Heart left ventricle (tissue), 16 donors: ENCODE measurements around the gene SNRPD2. TPM values are rescaled to one million over a fixed set of nuclear protein-coding genes. Genes with fewer than 3 reads are reported as not detected.
A peak's percentile ranks its signal among the peaks of the same experiment; 100 is the strongest.

Source experiments
- ATAC-seq, 4 donors: fragments of 200-7000 bp; cut with Tn5 transposase; one replicate each; pipeline ENCODE4 v1.9.1; 2020 to 2022; ENCODE audit warnings: moderate library complexity in 4 of 4, mild to moderate bottlenecking in 3 of 4, moderate number of reproducible peaks in 1 of 4
- DNase-seq, 5 donors: peaks; one replicate each; pipeline ENCODE4 v3.0.0-alpha.2; 2020
- H3K27ac ChIP-seq, 12 donors: fragments of 200-600 bp; sonication (generic) in 4 of 12; one replicate each; pipeline versions ENCODE4 v1.5.0 to v1.8.0; 2016 to 2022; ENCODE audit warnings: mild to moderate bottlenecking in 2 of 12
- H3K27me3 ChIP-seq, 9 donors: fragments of 200-600 bp; sonication (generic) in 2 of 9; one replicate each; pipeline versions ENCODE4 v1.5.1 to v1.8.0; 2016 to 2022; ENCODE audit warnings: mild to moderate bottlenecking in 3 of 9
- H3K36me3 ChIP-seq, 9 donors: fragments of 200-600 bp; sonication (generic) in 2 of 9; one replicate each; pipeline versions ENCODE4 v1.5.0 to v1.8.0; 2018 to 2022; ENCODE audit warnings: mild to moderate bottlenecking in 2 of 9
- H3K4me1 ChIP-seq, 12 donors: fragments of 200-600 bp; sonication (generic) in 4 of 12; one replicate each; pipeline versions ENCODE4 v1.5.0 to v1.8.0; 2016 to 2022; ENCODE audit warnings: mild to moderate bottlenecking in 3 of 12
- H3K4me3 ChIP-seq, 12 donors: fragments of 200-600 bp; sonication (generic) in 4 of 12; one replicate each; pipeline versions ENCODE4 v1.5.0 to v1.8.0; 2017 to 2022; ENCODE audit warnings: mild to moderate bottlenecking in 9 of 12, moderate library complexity in 4 of 12
- H3K9me3 ChIP-seq, 12 donors: fragments of 200-600 bp; sonication (generic) in 4 of 12; one replicate each; pipeline versions ENCODE4 v1.5.0 to v1.8.0; 2016 to 2022; ENCODE audit warnings: mild to moderate bottlenecking in 1 of 12
- CTCF ChIP-seq, 12 donors: fragments of 200-600 bp; sonication (generic) in 4 of 12; IDR thresholded peaks; one replicate each; pipeline versions ENCODE4 v1.5.0 to v1.8.0; 2018 to 2022; ENCODE audit warnings: antibody characterized with exemption in 12 of 12, mild to moderate bottlenecking in 5 of 12
- POLR2A ChIP-seq, 2 donors: fragments of 450-650 bp; IDR thresholded peaks; one replicate each; pipeline ENCODE4 v1.6.1; 2017; ENCODE audit warnings: antibody characterized with exemption in 2 of 2, mild to moderate bottlenecking in 2 of 2, moderate library complexity in 2 of 2
- WGBS, 4 donors: extraction: QIAGEN DNeasy Blood & Tissue Kit in 2 of 4; methylation state at CpG; one replicate each; pipeline versions ENCODE4 v1.1.5 to v1.1.7; 2013 to 2018; 5-methylcytosine and 5-hydroxymethylcytosine counted together
- intact Hi-C, 10 donors: fragments of 100-400 bp; cut with DNase I; formaldehyde crosslinking; loops; one replicate each; pipeline versions ENCODE4 v1.11.1 to v1.14.2; 2022
- microRNA counts, 2 donors: library from miRNA; unstranded; fragments of <30 nt; microRNA quantifications; one replicate each; lab custom pipeline; 2016
- microRNA-seq, 4 donors: library from miRNA; unstranded; fragments of <30 nt; microRNA quantifications; one replicate each; pipeline versions ENCODE4 to v1.2.0, GENCODE V29; 2017 to 2020
- polyA plus RNA-seq, 2 donors: library from polyadenylated mRNA; stranded (reverse); fragments of 200-250 nt; gene quantifications; one replicate each; pipeline ENCODE4 v1.2.3, GENCODE V29; 2013
- total RNA-seq, 9 donors: library from RNA; depleted of rRNA in 2 of 9; stranded (reverse); fragments of >200 nt in 2 of 9; fragmentation: NEBNext Ultra II Directional in 3 of 9; extraction: Animal tissue kit (Norgen Biotek cat#: 25700) in 3 of 9; gene quantifications; one replicate each; pipeline versions ENCODE4 v1.1.0 to v1.2.4, GENCODE V29; 2016 to 2023
- donor health status: ischemic (EF 13 %, LVEDD 7.1; RV severe dilation, severe dysfunction).
- donor health status: healthy with polysubstance abuse.
- donor health status: DM: no; HTN: yes; CAD: no.
- donor health status: DM: no; HTN: no; CAD: no.
- donor health status: ischemic (EF 25% LVEDD 6.9; RV normal size, moderate dysfunction).
- donor health status: ischemic (EF 25% LVEDD 5.7; RV mildly dilated, moderate dysfunction).
- donor health status: healthy.
- donor health status: DM: yes; HTN: yes; CAD: no.
- donor health status: ischemic (EF 35%, LVEDD 5.7; RV mildly dilated, moderate dysfunction).
- donor health status: nonischemic (EF 11% LVEDD 7.7; RV severe dilation, severe dysfunction).
- donor health status: DM: yes; HTN: yes; CAD: no.
- donor health status: PGD.
- donor health status: ischemic (EF 29% LVEDD 5.4; RV normal size, mild dysfunction).
- donor health status: nonischemic (EF 23%, LVEDD 6.1; RV moderate dilation, normal function).

The SNRPD2 gene
- total and polyA plus RNA-seq, 11 donors, result 149 to 343 (median 249) TPM

GRCh38 chr19:45638930-45639729 lies 52.6 kb downstream of the SNRPD2 start, which contains the start of gene EML2:
Gene EML2, minus strand, starts transcription at chr19:45639397. Its CDS starts 21 bp downstream, at chr19:45639376.
- H3K9me3 ChIP-seq, result no peaks in the 10 kb centered on the region
- H3K4me1 ChIP-seq, result peaks cover 0 to 55% (median 30%) of the 10 kb centered on the region in 12 donors
- intact Hi-C loops, result loop anchor here in 1 of 10 donors (10.0 kb wide), 1 partner anchor 54 kb away; the partner anchor contains the start of gene OPA3
- peak; percentile 47 to 81 (median 56) for DNase-seq
- peak in 3 of 4 donors; percentile 42 to 56 (median 54) for ATAC-seq
- no peak for TF ChIP-seq POLR2A (IDR thresholded peaks at IDR 0.05)
- TF ChIP-seq CTCF (IDR thresholded peaks at IDR 0.05), result peak in 5 of 12 donors; percentile 6 to 27 (median 16)
- H3K27ac ChIP-seq, result peak within 1 kb of the TSS in 6 of 12 donors; percentile 25 to 69 (median 50)
- peaks cover 0 to 5% (median 0%) of the 10 kb centered on the region in 9 donors for H3K36me3 ChIP-seq
- H3K27me3 ChIP-seq, result peaks cover 0 to 8% (median 0%) of the 10 kb centered on the region in 9 donors
- WGBS, 4 donors, result 6 to 9% (median 7%) methylated on average over 36 to 52 of the region's 52 CpGs
- H3K4me3 ChIP-seq, result peak within 1 kb of the TSS; percentile 50 to 77 (median 67)

- Histone ChIP-seq H3K27me3 (no peaks in the 10 kb centered on the region), H3K9me3 (no peaks in the 10 kb centered on the region), H3K4me1 (peaks cover 0 to 48% (median 28%) of the 10 kb centered on the region in 12 donors), H3K4me3 (peak overlapping the region in 9 of 12 donors; percentile 58 to 77 (median 67)), H3K36me3 (peaks cover 0 to 5% (median 0%) of the 10 kb centered on the region in 9 donors), H3K27ac (peak overlapping the region in 3 of 12 donors; percentile 25 to 67 (median 59))
- DNase-seq (no peak), ATAC-seq (no peak)
- 74 to 81% (median 77%) methylated on average over 19 of the region's 19 CpGs for WGBS, 4 donors
- intact Hi-C loops, result loop anchor here in 1 of 10 donors (10.0 kb wide), 1 partner anchor 53 kb away; the partner anchor contains the start of gene OPA3
- TF ChIP-seq POLR2A (IDR thresholded peaks at IDR 0.05) (no peak), CTCF (IDR thresholded peaks at IDR 0.05) (no peak)
Observed at GRCh38 chr19:45637890-45638667, 53.7 kb downstream of the SNRPD2 start.

MicroRNAs within 50 kb of the gene (microRNA counts, 767-probe panel; counts per million panel counts)
- microRNA hsa-miR-330-3p (lab: Ali Mortazavi, UCI) (1,287 to 2,049 counts per million in 2 donors), microRNA hsa-miR-330-5p (lab: Ali Mortazavi, UCI) (0 to 71.6 counts per million in 2 donors), microRNA hsa-miR-642a-5p (lab: Ali Mortazavi, UCI) (3,257 to 3,633 counts per million in 2 donors), microRNA hsa-miR-642b-3p (lab: Ali Mortazavi, UCI) (0 to 71.6 counts per million in 2 donors)

Small RNAs within 50 kb of the gene (microRNA-seq; reads per million reads assigned to microRNA genes)
- 53.3 to 112 (median 60.7) reads per million in 4 donors for gene MIR330
- 0 reads per million in 4 donors for gene MIR642A
- 0 reads per million in 4 donors for gene MIR642B

Other genes starting within 250 kb of the SNRPD2 start
- 100 to 1,000 TPM in 1 of 9 donors, 10 to 100 TPM in 1, 1 to 10 TPM in 4, under 1 TPM in 3; 0.23 to 107 (median 1.1) TPM for gene FOSB, start 224.0 kb downstream of the SNRPD2 start, total RNA-seq
- 1 to 10 TPM; 1.4 to 8.0 TPM for gene FOSB, start 224.0 kb downstream of the SNRPD2 start, polyA plus RNA-seq
- 10 to 100 TPM; 12.9 to 33.0 (median 26.9) TPM for gene RTN2, start 194.9 kb downstream of the SNRPD2 start, total RNA-seq
- gene RTN2, start 194.9 kb downstream of the SNRPD2 start, polyA plus RNA-seq, result 10 to 100 TPM; 12.1 to 14.2 TPM
- 1 to 10 TPM in 1 of 9 donors, under 1 TPM in 3, not detected in 5; 0.56 to 2.7 (median 0.65) TPM for gene PPM1N, start 193.5 kb downstream of the SNRPD2 start, total RNA-seq
- under 1 TPM; 0.23 to 0.78 TPM for gene PPM1N, start 193.5 kb downstream of the SNRPD2 start, polyA plus RNA-seq
- 100 to 1,000 TPM in 1 of 9 donors, 10 to 100 TPM in 8; 31.2 to 106 (median 46.8) TPM for gene VASP, start 184.5 kb downstream of the SNRPD2 start, total RNA-seq
- gene VASP, start 184.5 kb downstream of the SNRPD2 start, polyA plus RNA-seq, result 10 to 100 TPM; 50.9 to 74.9 TPM
- 10 to 100 TPM; 21.3 to 30.4 (median 22.5) TPM for gene OPA3, start 107.2 kb downstream of the SNRPD2 start, total RNA-seq
- gene OPA3, start 107.2 kb downstream of the SNRPD2 start, polyA plus RNA-seq, result 10 to 100 TPM; 13.1 to 22.3 TPM
- 10 to 100 TPM in 3 of 9 donors, 1 to 10 TPM in 6; 2.7 to 36.0 (median 4.3) TPM for gene GPR4, start 89.7 kb downstream of the SNRPD2 start, total RNA-seq
- 1 to 10 TPM; 5.1 to 6.9 TPM for gene GPR4, start 89.7 kb downstream of the SNRPD2 start, polyA plus RNA-seq
- gene EML2, start 52.6 kb downstream of the SNRPD2 start, total RNA-seq, result 10 to 100 TPM; 22.4 to 50.2 (median 44.1) TPM
- gene EML2, start 52.6 kb downstream of the SNRPD2 start, polyA plus RNA-seq, result 10 to 100 TPM; 19.0 to 23.2 TPM
- gene GIPR, start 23.7 kb downstream of the SNRPD2 start, total RNA-seq, result 1 to 10 TPM in 7 of 9 donors, under 1 TPM in 2; 0.64 to 7.1 (median 4.8) TPM
- gene GIPR, start 23.7 kb downstream of the SNRPD2 start, polyA plus RNA-seq, result 1 to 10 TPM; 1.9 to 8.1 TPM
- gene QPCTL, start 713 bp upstream of the SNRPD2 start, total RNA-seq, result 1 to 10 TPM; 1.5 to 5.5 (median 2.8) TPM
- gene QPCTL, start 713 bp upstream of the SNRPD2 start, polyA plus RNA-seq, result 1 to 10 TPM; 2.9 to 4.5 TPM
- gene FBXO46, start 38.9 kb upstream of the SNRPD2 start, total RNA-seq, result 10 to 100 TPM in 6 of 9 donors, 1 to 10 TPM in 3; 9.1 to 17.8 (median 10.3) TPM
- 1 to 10 TPM; 7.2 TPM for gene FBXO46, start 38.9 kb upstream of the SNRPD2 start, polyA plus RNA-seq
- gene MEIOSIN, start 41.5 kb upstream of the SNRPD2 start, total RNA-seq, result not detected
- gene MEIOSIN, start 41.5 kb upstream of the SNRPD2 start, polyA plus RNA-seq, result not detected
- 10 to 100 TPM; 16.2 to 24.0 (median 22.9) TPM for gene SIX5, start 77.3 kb upstream of the SNRPD2 start, total RNA-seq
- gene SIX5, start 77.3 kb upstream of the SNRPD2 start, polyA plus RNA-seq, result 10 to 100 TPM; 13.7 to 21.9 TPM
- 100 to 1,000 TPM; 131 to 778 (median 273) TPM for gene DMPK, start 90.5 kb upstream of the SNRPD2 start, total RNA-seq
- gene DMPK, start 90.5 kb upstream of the SNRPD2 start, polyA plus RNA-seq, result 100 to 1,000 TPM; 382 to 458 TPM
- 100 to 1,000 TPM in 1 of 9 donors, 10 to 100 TPM in 8; 47.2 to 109 (median 67.3) TPM for gene DMWD, start 100.9 kb upstream of the SNRPD2 start, total RNA-seq
- 10 to 100 TPM; 41.8 to 67.3 TPM for gene DMWD, start 100.9 kb upstream of the SNRPD2 start, polyA plus RNA-seq
- not detected for gene RSPH6A, start 123.4 kb upstream of the SNRPD2 start, total RNA-seq
- not detected for gene RSPH6A, start 123.4 kb upstream of the SNRPD2 start, polyA plus RNA-seq
- gene SYMPK, start 171.2 kb upstream of the SNRPD2 start, total RNA-seq, result 10 to 100 TPM; 21.9 to 47.7 (median 34.8) TPM
- 10 to 100 TPM; 32.4 to 34.3 TPM for gene SYMPK, start 171.2 kb upstream of the SNRPD2 start, polyA plus RNA-seq
- gene FOXA3, start 172.4 kb upstream of the SNRPD2 start, total RNA-seq, result not detected
- under 1 TPM in 1 of 2 donors, not detected in 1; 0.07 TPM for gene FOXA3, start 172.4 kb upstream of the SNRPD2 start, polyA plus RNA-seq
- 10 to 100 TPM; 17.7 to 40.0 (median 19.6) TPM for gene IRF2BP1, start 194.2 kb upstream of the SNRPD2 start, total RNA-seq
- 10 to 100 TPM; 13.6 to 14.5 TPM for gene IRF2BP1, start 194.2 kb upstream of the SNRPD2 start, polyA plus RNA-seq
- gene MYPOP, start 210.7 kb upstream of the SNRPD2 start, total RNA-seq, result 10 to 100 TPM in 5 of 9 donors, 1 to 10 TPM in 4; 8.3 to 16.0 (median 10.6) TPM
- 1 to 10 TPM; 7.9 to 8.7 TPM for gene MYPOP, start 210.7 kb upstream of the SNRPD2 start, polyA plus RNA-seq
- not detected for gene NANOS2, start 222.8 kb upstream of the SNRPD2 start, total RNA-seq
- not detected for gene NANOS2, start 222.8 kb upstream of the SNRPD2 start, polyA plus RNA-seq